HG02610 (cell line): ENCODE data around the gene FKBP5.
A peak's percentile ranks its signal among the peaks of the same experiment; 100 is the strongest.
"Not testable (repeated sequence)": the region's sequence is repeated elsewhere in the genome, so short reads cannot be mapped to it uniquely, and the experiment has no call there.

ENCODE experiments used
- ATAC-seq: cut with Tn5 transposase; IDR thresholded peaks from one replicate; pipeline ENCODE4 v1.9.1; 2021; ENCODE audit warnings: mild to moderate bottlenecking, moderate library complexity; ENCODE audit not compliant: unreplicated experiment

Gene FKBP5

GRCh38 chr6:35688605-35689322, at the start of gene FKBP5:
Gene FKBP5, minus strand, starts transcription at chr6:35688915. Its CDS starts 46,091 bp downstream, at chr6:35642824.
- ATAC-seq = peak; percentile 93

GRCh38 chr6:35737413-35738211, 48.9 kb upstream of the FKBP5 start:
- ATAC-seq = no peak

GRCh38 chr6:35736982-35737412, 48.3 kb upstream of the FKBP5 start, which contains the start of gene ARMC12:
Gene ARMC12, plus strand, starts transcription at chr6:35737032. Its CDS starts 77 bp downstream, at chr6:35737109.
- ATAC-seq = no peak

GRCh38 chr6:35736253-35736894, 47.7 kb upstream of the FKBP5 start:
- no peak for ATAC-seq

- no peak for ATAC-seq
These were observed 46.7 kb upstream of the FKBP5 start for GRCh38 chr6:35735452-35735851.

GRCh38 chr6:35734319-35734718, 45.6 kb upstream of the FKBP5 start:
- ATAC-seq = not testable (repeated sequence)

GRCh38 chr6:35733633-35734032, 44.9 kb upstream of the FKBP5 start:
- ATAC-seq = no peak

GRCh38 chr6:35731736-35732532, 43.2 kb upstream of the FKBP5 start:
- ATAC-seq = peak; percentile 56

- peak; percentile 45 for ATAC-seq
These were observed 42.7 kb upstream of the FKBP5 start for GRCh38 chr6:35731414-35731735.

- ATAC-seq = no peak
These were observed 42.2 kb upstream of the FKBP5 start for GRCh38 chr6:35730745-35731413.

- ATAC-seq = no peak
These were observed 41.0 kb upstream of the FKBP5 start for GRCh38 chr6:35729722-35730121.

GRCh38 chr6:35728683-35729678, 40.3 kb upstream of the FKBP5 start:
- ATAC-seq = no peak

- ATAC-seq = peak; percentile 41
These were observed 39.4 kb upstream of the FKBP5 start for GRCh38 chr6:35727935-35728682.

GRCh38 chr6:35727231-35727934, 38.7 kb upstream of the FKBP5 start:
- peak; percentile 6 for ATAC-seq

- ATAC-seq = no peak
These were observed 37.2 kb upstream of the FKBP5 start for GRCh38 chr6:35725721-35726438.

- no peak for ATAC-seq
These were observed 36.5 kb upstream of the FKBP5 start for GRCh38 chr6:35725081-35725708.

- no peak for ATAC-seq
These were observed 35.8 kb upstream of the FKBP5 start for GRCh38 chr6:35724471-35724870.
